GM06990 (cell line): Measurements from ENCODE around the gene CD69.

Experiments
- DNase-seq: peaks from one replicate; pipeline ENCODE4 v3.0.0-alpha.2; 2011; ENCODE audit not compliant: insufficient read length; ENCODE audit errors: extremely low read depth
- H3K27me3 ChIP-seq: replicated peaks from 2 replicates; pipeline ENCODE4 v1.6.0; 2011; ENCODE audit warnings: low read length; ENCODE audit not compliant: control insufficient read depth, insufficient read depth
- H3K36me3 ChIP-seq: 2 replicates; pipeline ENCODE4 v1.5.1; 2011; ENCODE audit warnings: low read length; ENCODE audit not compliant: control insufficient read depth, insufficient read depth
- H3K4me3 ChIP-seq: replicated peaks from 2 replicates; pipeline ENCODE4 v1.5.1; 2011; ENCODE audit warnings: low read depth, mild to moderate bottlenecking, control low read depth, low read length
- TF ChIP-seq, protein P1 (sequence below): IDR thresholded peaks from 2 replicates; pipeline ENCODE4 v1.5.1; 2011; ENCODE audit warnings: low read length, control low read depth, mild to moderate bottlenecking, inconsistent platforms; ENCODE audit not compliant: insufficient read depth, poor library complexity, severe bottlenecking

Gene CD69

DNA sequence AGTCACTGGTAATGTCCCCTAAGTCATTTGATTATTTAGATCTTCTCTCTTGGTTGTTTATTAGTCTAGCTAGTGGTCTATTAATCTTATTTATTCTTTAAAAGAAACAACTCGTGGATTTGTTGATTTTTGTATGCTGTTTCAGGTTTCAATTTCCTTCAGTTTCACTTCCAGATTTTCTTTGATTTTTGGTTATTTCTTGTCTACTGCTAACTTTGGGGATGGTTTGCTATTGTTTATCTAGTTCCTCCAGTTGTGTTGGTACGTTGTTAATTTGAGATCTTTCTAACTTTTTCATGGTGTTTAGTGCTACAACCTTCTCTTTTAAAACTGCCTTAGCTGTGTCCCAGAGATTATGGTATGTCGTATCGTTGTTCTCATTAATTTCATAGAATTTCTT is 18.5 kb upstream of the CD69 start:
- DNase-seq, result no peak
- H3K36me3 ChIP-seq, result no peaks in the 10 kb centered on the region
- H3K4me3 ChIP-seq, result no peak overlapping the region
- TF ChIP-seq, protein P1, sequence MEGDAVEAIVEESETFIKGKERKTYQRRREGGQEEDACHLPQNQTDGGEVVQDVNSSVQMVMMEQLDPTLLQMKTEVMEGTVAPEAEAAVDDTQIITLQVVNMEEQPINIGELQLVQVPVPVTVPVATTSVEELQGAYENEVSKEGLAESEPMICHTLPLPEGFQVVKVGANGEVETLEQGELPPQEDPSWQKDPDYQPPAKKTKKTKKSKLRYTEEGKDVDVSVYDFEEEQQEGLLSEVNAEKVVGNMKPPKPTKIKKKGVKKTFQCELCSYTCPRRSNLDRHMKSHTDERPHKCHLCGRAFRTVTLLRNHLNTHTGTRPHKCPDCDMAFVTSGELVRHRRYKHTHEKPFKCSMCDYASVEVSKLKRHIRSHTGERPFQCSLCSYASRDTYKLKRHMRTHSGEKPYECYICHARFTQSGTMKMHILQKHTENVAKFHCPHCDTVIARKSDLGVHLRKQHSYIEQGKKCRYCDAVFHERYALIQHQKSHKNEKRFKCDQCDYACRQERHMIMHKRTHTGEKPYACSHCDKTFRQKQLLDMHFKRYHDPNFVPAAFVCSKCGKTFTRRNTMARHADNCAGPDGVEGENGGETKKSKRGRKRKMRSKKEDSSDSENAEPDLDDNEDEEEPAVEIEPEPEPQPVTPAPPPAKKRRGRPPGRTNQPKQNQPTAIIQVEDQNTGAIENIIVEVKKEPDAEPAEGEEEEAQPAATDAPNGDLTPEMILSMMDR, result no peak
- H3K27me3 ChIP-seq, result no peaks in the 10 kb centered on the region

DNA sequence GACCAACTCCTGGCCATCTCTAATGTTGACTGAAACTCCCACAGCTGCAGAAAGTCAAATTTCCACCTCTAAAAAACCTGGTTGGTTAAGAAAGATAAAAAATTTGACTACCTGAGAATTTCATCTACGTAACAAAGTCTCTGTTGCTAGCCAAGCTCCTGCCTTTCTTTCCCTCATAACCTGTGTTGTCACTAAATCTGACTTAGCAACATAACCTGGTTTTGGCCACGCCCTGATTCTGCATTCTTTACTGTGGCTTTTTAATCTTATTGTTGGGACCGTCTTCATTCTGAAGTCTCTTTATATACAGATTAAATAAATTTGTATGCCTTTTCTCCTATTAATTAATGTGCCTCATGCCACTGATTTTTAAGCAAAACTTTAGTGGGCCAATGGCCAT is 16.1 kb upstream of the CD69 start:
- Histone ChIP-seq H3K36me3 (no peaks in the 10 kb centered on the region), H3K4me3 (no peak overlapping the region), H3K27me3 (no peaks in the 10 kb centered on the region)
- TF ChIP-seq, protein P1, result no peak
- no peak for DNase-seq

DNA sequence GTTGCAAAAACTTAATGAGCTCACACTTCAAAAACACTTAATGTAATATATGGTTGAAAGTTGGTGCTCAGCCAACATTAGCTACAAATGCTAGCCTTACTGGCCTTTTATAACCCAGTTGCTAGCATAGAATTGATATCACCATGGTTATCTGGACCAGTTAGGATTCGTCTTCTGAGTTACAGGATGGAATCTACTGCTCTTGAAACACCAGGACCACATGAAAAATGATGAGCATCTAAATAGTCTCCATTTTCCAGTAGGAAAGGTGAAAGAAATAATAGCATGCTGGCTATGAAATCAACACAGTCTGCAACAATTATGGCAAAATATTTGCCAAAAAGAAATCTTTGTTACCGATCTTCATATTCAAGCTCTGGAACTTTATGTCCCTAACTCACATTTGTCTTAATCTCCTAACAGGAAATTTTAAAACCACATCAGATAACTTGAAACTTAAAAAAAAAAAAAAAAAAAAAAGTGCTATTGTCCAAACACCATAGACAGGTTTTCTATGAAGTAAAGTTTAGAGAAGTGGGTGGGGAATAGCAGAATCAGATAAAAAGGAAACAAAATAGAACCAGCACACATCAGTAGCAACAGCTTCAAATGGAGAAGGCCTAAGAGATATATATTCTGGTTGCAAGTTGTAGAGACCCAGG is 12.6 kb upstream of the CD69 start:
- Histone ChIP-seq H3K36me3 (no peaks in the 10 kb centered on the region), H3K4me3 (no peak overlapping the region), H3K27me3 (no peaks in the 10 kb centered on the region)
- TF ChIP-seq, protein P1, result no peak
- no peak for DNase-seq

DNA sequence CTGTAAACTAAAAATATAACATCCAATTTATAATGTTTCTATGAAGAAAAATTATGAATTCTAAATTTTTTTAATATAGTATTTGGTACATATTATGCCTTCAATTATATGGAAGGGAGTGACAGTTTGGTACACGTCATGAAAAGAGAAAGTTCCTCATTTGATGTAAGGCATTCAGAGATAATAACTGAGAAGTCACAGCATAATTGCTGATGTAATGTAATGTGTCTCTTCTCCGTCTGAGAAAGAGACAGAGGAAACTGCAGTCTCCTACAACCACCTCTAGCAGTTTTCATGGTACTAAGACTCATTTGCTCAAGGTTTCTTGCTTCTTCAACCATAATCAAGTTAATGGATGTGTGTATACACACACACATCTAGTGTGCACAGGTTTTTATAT is 2.3 kb upstream of the CD69 start:
- H3K4me3 ChIP-seq, result no peak overlapping the region
- no peaks in the 10 kb centered on the region for H3K27me3 ChIP-seq
- no peak for DNase-seq

DNA sequence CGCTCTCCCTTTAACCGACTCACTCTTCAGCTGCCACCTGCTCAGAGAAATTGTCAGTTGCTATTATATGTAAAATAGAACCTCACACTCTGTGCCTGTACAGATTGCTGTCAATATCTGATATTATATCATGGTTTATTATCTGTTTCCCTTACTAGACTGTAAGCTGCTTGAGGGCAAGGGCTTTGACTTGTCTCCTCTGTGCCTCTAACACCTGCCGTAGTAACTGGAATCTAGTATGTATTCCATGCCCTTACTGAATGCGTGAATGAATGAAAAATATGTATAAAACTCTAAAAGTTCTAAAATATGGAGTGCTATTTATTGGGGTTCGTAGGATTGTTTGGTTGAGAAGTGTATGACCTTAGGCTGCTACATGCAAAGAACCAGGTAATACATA is 1.7 kb upstream of the CD69 start:
- Histone ChIP-seq H3K27me3 (no peaks in the 10 kb centered on the region), H3K4me3 (no peak overlapping the region), H3K36me3 (no peaks in the 10 kb centered on the region)
- TF ChIP-seq, protein P1, result no peak
- DNase-seq, result no peak

More for the DNA sequence above, 2.3 kb upstream of the CD69 start:
- TF ChIP-seq, protein P1, result no peak
- no peaks in the 10 kb centered on the region for H3K36me3 ChIP-seq

DNA sequence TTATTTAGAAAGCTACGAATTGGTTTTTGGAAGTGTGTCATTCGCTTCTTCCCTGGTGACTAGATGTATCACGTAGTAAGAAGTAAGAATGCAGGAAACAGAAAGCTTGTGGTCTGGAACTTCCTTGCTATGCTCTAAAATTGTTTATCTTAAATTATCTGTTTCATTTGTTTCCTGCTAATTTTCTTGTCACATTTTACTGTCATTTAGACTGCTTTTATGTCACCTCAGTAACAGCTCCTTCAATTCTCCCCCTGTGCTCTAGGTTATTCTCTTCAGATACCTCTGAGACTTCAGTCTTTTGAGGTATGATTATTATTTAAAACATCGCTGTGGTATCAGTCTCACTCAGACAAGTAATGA is 699 bp upstream of the CD69 start:
- Histone ChIP-seq H3K27me3 (no peaks in the 10 kb centered on the region), H3K4me3 (no peak overlapping the region), H3K36me3 (no peaks in the 10 kb centered on the region)
- TF ChIP-seq, protein P1, result no peak
- no peak for DNase-seq
